Measurements from ENCODE around the gene ZDHHC7.
A peak's percentile ranks its signal among the peaks of the same experiment; 100 is the strongest.

ZDHHC7 gene

GRCh38 chr16:84995663-84996062 is 15.7 kb downstream of the ZDHHC7 start:
- Histone ChIP-seq H3K18ac (ENCODE audit: low read length) (no peak overlapping the region), H3K27ac (ENCODE audit: low read depth, low read length) (no peak overlapping the region), H3K4me1 (ENCODE audit: control insufficient read depth in 1 of 2, insufficient read depth in 2 of 2, low read length in 2 of 2) (peaks cover 5 to 15% of the 10 kb centered on the region in 2 experiments), H3K9me3 (ENCODE audit: insufficient read depth, low read depth, low read length) (peaks cover 2% of the 10 kb centered on the region), H3K79me2 (ENCODE audit: control insufficient read depth, insufficient read depth, low read length, poor library complexity) (peaks cover 5% of the 10 kb centered on the region), H2AFZ (ENCODE audit: insufficient read depth, low read length, poor library complexity) (no peak overlapping the region), H3K36me3 (ENCODE audit: control insufficient read depth in 1 of 2, insufficient read depth in 2 of 2, low read length in 2 of 2) (peaks cover 20 to 23% of the 10 kb centered on the region in 2 experiments), H3K4ac (ENCODE audit: low read depth, low read length) (no peak overlapping the region), H2BK5ac (ENCODE audit: low read depth, low read length, poor library complexity) (no peak overlapping the region), H3K79me1 (ENCODE audit: low read length) (peaks cover 2% of the 10 kb centered on the region), H4K91ac (ENCODE audit: low read depth, low read length) (no peak overlapping the region), H3K4me2 (ENCODE audit: low read length) (no peak overlapping the region), H4K8ac (ENCODE audit: low read depth, low read length) (no peak overlapping the region), H2BK12ac (ENCODE audit: low read length) (no peak overlapping the region), H2BK120ac (ENCODE audit: insufficient read depth, low read length, poor library complexity) (no peak overlapping the region), H3K4me3 (ENCODE audit: low read depth, low read length) (no peak overlapping the region), H3K14ac (ENCODE audit: low read length) (no peak overlapping the region), H2AK5ac (ENCODE audit: low read length) (no peak overlapping the region), H3K9ac (ENCODE audit: low read length) (no peak overlapping the region), H3K23ac (ENCODE audit: low read length) (no peak overlapping the region), H4K12ac (ENCODE audit: low read depth, low read length) (no peak overlapping the region), H3K27me3 (ENCODE audit: insufficient read depth, low read length) (no peaks in the 10 kb centered on the region)
- WGBS (ENCODE audit: extremely low coverage, insufficient coverage, insufficient read length), result no CpG with 5 or more reads among the region's 8 CpGs
- no peak for DNase-seq

DNA sequence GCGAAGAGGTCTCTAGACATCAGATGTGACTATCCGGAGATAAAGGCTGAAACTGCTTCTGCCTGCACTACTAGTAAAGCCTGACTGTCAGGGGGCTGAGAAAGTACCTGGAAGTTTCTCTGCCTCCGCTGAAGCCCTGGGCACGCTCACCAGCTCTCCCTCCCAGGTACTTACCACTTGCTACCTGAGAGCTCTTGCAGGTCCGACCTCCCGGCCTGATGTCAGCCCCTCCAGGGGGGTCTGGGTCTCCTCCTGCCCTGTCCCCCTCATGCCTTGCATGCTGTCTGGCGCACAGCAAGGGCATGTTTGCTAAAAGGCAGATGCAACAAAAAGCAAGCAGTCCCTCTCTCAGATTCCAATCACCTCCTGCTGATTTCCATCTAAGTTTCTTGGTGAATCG is 17.4 kb downstream of the ZDHHC7 start:
- no peak overlapping the region for H4K91ac ChIP-seq (ENCODE audit: low read depth, low read length)
- H3K9me3 ChIP-seq (ENCODE audit: insufficient read depth, low read depth, low read length), result peaks cover 2% of the 10 kb centered on the region
- no peak overlapping the region for H4K8ac ChIP-seq (ENCODE audit: low read depth, low read length)
- H3K4me1 ChIP-seq (ENCODE audit: control insufficient read depth in 1 of 2, insufficient read depth in 2 of 2, low read length in 2 of 2), result peaks cover 3 to 13% of the 10 kb centered on the region in 2 experiments
- no peak overlapping the region for H2AFZ ChIP-seq (ENCODE audit: insufficient read depth, low read length, poor library complexity)
- no peak overlapping the region for H3K9ac ChIP-seq (ENCODE audit: low read length)
- no peak overlapping the region for H4K12ac ChIP-seq (ENCODE audit: low read depth, low read length)
- no peak overlapping the region for H2BK12ac ChIP-seq (ENCODE audit: low read length)
- no peak overlapping the region for H3K4me3 ChIP-seq (ENCODE audit: low read depth, low read length)
- H3K18ac ChIP-seq (ENCODE audit: low read length), result no peak overlapping the region
- H3K14ac ChIP-seq (ENCODE audit: low read length), result no peak overlapping the region
- H3K79me2 ChIP-seq (ENCODE audit: control insufficient read depth, insufficient read depth, low read length, poor library complexity), result peaks cover 5% of the 10 kb centered on the region
- H3K27me3 ChIP-seq (ENCODE audit: insufficient read depth, low read length), result no peaks in the 10 kb centered on the region
- peak overlapping the region; percentile 21 for H2BK5ac ChIP-seq (ENCODE audit: low read depth, low read length, poor library complexity)
- H3K79me1 ChIP-seq (ENCODE audit: low read length), result peaks cover 2% of the 10 kb centered on the region
- peak overlapping the region; percentile 50 for H3K27ac ChIP-seq (ENCODE audit: low read depth, low read length)
- H3K36me3 ChIP-seq (ENCODE audit: control insufficient read depth in 1 of 2, insufficient read depth in 2 of 2, low read length in 2 of 2), result peaks cover 30 to 35% of the 10 kb centered on the region in 2 experiments
- no CpG with 5 or more reads among the region's 8 CpGs for WGBS (ENCODE audit: extremely low coverage, insufficient coverage, insufficient read length)
- no peak overlapping the region for H2AK5ac ChIP-seq (ENCODE audit: low read length)
- no peak overlapping the region for H2BK120ac ChIP-seq (ENCODE audit: insufficient read depth, low read length, poor library complexity)
- DNase-seq, result no peak
- no peak overlapping the region for H3K4me2 ChIP-seq (ENCODE audit: low read length)
- no peak overlapping the region for H3K23ac ChIP-seq (ENCODE audit: low read length)
- no peak overlapping the region for H3K4ac ChIP-seq (ENCODE audit: low read depth, low read length)

DNA sequence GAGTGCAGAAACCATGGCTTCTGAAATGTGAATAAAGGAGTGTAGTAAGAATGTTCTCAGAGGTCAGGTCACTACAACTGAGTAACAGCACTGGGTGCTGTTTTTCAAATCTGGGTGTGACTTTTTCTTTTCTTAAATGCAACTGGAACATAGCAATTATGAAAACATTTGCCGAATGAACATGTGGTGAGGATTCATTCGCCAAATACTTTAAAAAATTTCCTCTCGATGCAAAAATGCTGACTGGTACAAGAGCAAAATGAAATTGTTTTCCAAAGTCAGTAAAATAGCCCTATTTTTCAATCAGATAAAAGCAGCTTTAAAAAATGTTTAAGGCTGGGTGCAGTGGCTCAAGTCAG is 18.6 kb downstream of the ZDHHC7 start:
- Histone ChIP-seq H3K23ac (ENCODE audit: low read length) (no peak overlapping the region), H3K9ac (ENCODE audit: low read length) (no peak overlapping the region), H3K27ac (ENCODE audit: low read depth, low read length) (no peak overlapping the region), H2BK12ac (ENCODE audit: low read length) (no peak overlapping the region), H3K14ac (ENCODE audit: low read length) (no peak overlapping the region), H3K9me3 (ENCODE audit: insufficient read depth, low read depth, low read length) (peaks cover 2% of the 10 kb centered on the region), H3K4me2 (ENCODE audit: low read length) (no peak overlapping the region), H4K8ac (ENCODE audit: low read depth, low read length) (no peak overlapping the region), H3K79me2 (ENCODE audit: control insufficient read depth, insufficient read depth, low read length, poor library complexity) (peaks cover 2% of the 10 kb centered on the region), H3K18ac (ENCODE audit: low read length) (no peak overlapping the region), H4K91ac (ENCODE audit: low read depth, low read length) (no peak overlapping the region), H2AFZ (ENCODE audit: insufficient read depth, low read length, poor library complexity) (no peak overlapping the region), H3K4me3 (ENCODE audit: low read depth, low read length) (no peak overlapping the region), H2BK5ac (ENCODE audit: low read depth, low read length, poor library complexity) (no peak overlapping the region), H2AK5ac (ENCODE audit: low read length) (no peak overlapping the region), H3K4ac (ENCODE audit: low read depth, low read length) (no peak overlapping the region), H3K79me1 (ENCODE audit: low read length) (no peaks in the 10 kb centered on the region), H3K27me3 (ENCODE audit: insufficient read depth, low read length) (no peaks in the 10 kb centered on the region), H3K36me3 (ENCODE audit: control insufficient read depth in 1 of 2, insufficient read depth in 2 of 2, low read length in 2 of 2) (peaks cover 40 to 46% of the 10 kb centered on the region in 2 experiments), H2BK120ac (ENCODE audit: insufficient read depth, low read length, poor library complexity) (no peak overlapping the region), H3K4me1 (ENCODE audit: control insufficient read depth in 1 of 2, insufficient read depth in 2 of 2, low read length in 2 of 2) (peaks cover 3 to 13% of the 10 kb centered on the region in 2 experiments), H4K12ac (ENCODE audit: low read depth, low read length) (no peak overlapping the region)
- WGBS (ENCODE audit: extremely low coverage, insufficient coverage, insufficient read length), result no CpG with 5 or more reads among the region's 3 CpGs
- DNase-seq, result no peak

DNA sequence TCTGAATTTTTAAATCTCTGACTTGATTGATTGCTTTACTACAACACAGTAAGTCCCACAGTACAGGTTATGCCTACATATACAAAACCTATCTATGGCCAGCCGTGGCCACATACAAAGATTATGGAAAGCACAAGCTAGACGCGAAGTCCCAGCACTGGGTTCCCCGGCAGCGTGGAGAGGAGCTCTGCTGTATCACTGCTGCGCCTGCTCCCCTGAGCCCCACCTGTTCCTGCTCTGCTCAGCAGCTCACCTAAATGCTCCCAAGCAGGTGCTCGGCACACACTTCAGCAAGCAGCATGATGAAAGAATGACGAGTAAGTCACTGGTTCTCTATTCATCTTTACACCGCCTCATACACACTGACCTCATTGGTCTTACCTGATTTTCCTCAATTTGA is 20.6 kb downstream of the ZDHHC7 start:
- Histone ChIP-seq H3K4me1 (ENCODE audit: control insufficient read depth in 1 of 2, insufficient read depth in 2 of 2, low read length in 2 of 2) (peaks cover 3 to 13% of the 10 kb centered on the region in 2 experiments), H3K23ac (ENCODE audit: low read length) (no peak overlapping the region), H4K8ac (ENCODE audit: low read depth, low read length) (no peak overlapping the region), H3K27ac (ENCODE audit: low read depth, low read length) (no peak overlapping the region), H3K36me3 (ENCODE audit: control insufficient read depth in 1 of 2, insufficient read depth in 2 of 2, low read length in 2 of 2) (peaks cover 52 to 62% of the 10 kb centered on the region in 2 experiments), H3K18ac (ENCODE audit: low read length) (no peak overlapping the region), H3K79me1 (ENCODE audit: low read length) (no peaks in the 10 kb centered on the region), H2AFZ (ENCODE audit: insufficient read depth, low read length, poor library complexity) (no peak overlapping the region), H3K14ac (ENCODE audit: low read length) (no peak overlapping the region), H3K4me3 (ENCODE audit: low read depth, low read length) (no peak overlapping the region), H3K9ac (ENCODE audit: low read length) (no peak overlapping the region), H4K91ac (ENCODE audit: low read depth, low read length) (no peak overlapping the region), H3K9me3 (ENCODE audit: insufficient read depth, low read depth, low read length) (peaks cover 2% of the 10 kb centered on the region), H3K79me2 (ENCODE audit: control insufficient read depth, insufficient read depth, low read length, poor library complexity) (peaks cover 2% of the 10 kb centered on the region), H2BK12ac (ENCODE audit: low read length) (no peak overlapping the region), H3K4me2 (ENCODE audit: low read length) (no peak overlapping the region), H3K27me3 (ENCODE audit: insufficient read depth, low read length) (no peaks in the 10 kb centered on the region), H2BK120ac (ENCODE audit: insufficient read depth, low read length, poor library complexity) (no peak overlapping the region), H2AK5ac (ENCODE audit: low read length) (no peak overlapping the region), H4K12ac (ENCODE audit: low read depth, low read length) (no peak overlapping the region), H2BK5ac (ENCODE audit: low read depth, low read length, poor library complexity) (no peak overlapping the region), H3K4ac (ENCODE audit: low read depth, low read length) (no peak overlapping the region)
- DNase-seq, result no peak
- WGBS (ENCODE audit: extremely low coverage, insufficient coverage, insufficient read length), result no CpG with 5 or more reads among the region's 9 CpGs
